Liver (tissue), 9 donors: ENCODE data around the gene DENND1C. TPM values are rescaled to one million over a fixed set of nuclear protein-coding genes. Genes with fewer than 3 reads are reported as not detected.

Experiments
- DNase-seq: peaks from one replicate; pipeline ENCODE4 v3.0.0-alpha.2; 2017; ENCODE audit warnings: low spot score
- H3K27ac ChIP-seq, 2 donors: one replicate each; pipeline ENCODE4 v1.7.0; 2013; ENCODE audit warnings: inconsistent platforms in 2 of 2, low read length in 2 of 2, control low read depth in 1 of 2, low read depth in 1 of 2, mild to moderate bottlenecking in 1 of 2
- H3K27me3 ChIP-seq, 4 donors: one replicate each; pipeline versions ENCODE4 v1.6.1 to v1.7.0; 2013; ENCODE audit warnings: low read length in 3 of 4, inconsistent platforms in 1 of 4, mild to moderate bottlenecking in 1 of 4, moderate library complexity in 1 of 4; ENCODE audit not compliant: control insufficient read depth in 4 of 4, insufficient read depth in 4 of 4
- H3K36me3 ChIP-seq, 4 donors: one replicate each; pipeline versions ENCODE4 v1.6.1 to v1.7.0; 2013; ENCODE audit warnings: low read length in 3 of 4, mild to moderate bottlenecking in 3 of 4, low read depth in 1 of 4, moderate library complexity in 1 of 4; ENCODE audit not compliant: control insufficient read depth in 4 of 4, insufficient read depth in 3 of 4
- H3K4me1 ChIP-seq, 4 donors: one replicate each; pipeline versions ENCODE4 v1.6.1 to v1.7.0; 2013; ENCODE audit warnings: low read length in 3 of 4, mild to moderate bottlenecking in 3 of 4, moderate library complexity in 1 of 4; ENCODE audit not compliant: control insufficient read depth in 4 of 4, insufficient read depth in 4 of 4
- H3K4me3 ChIP-seq, 3 donors: one replicate each; pipeline versions ENCODE4 v1.6.1 to v1.7.0; 2013; ENCODE audit warnings: low read length in 3 of 3, control low read depth in 1 of 3, low read depth in 1 of 3, mild to moderate bottlenecking in 1 of 3
- H3K9ac ChIP-seq, 2 donors: one replicate each; pipeline ENCODE4 v1.7.0; 2013; ENCODE audit warnings: low read length in 2 of 2, mild to moderate bottlenecking in 2 of 2, moderate library complexity in 2 of 2, control low read depth in 1 of 2, low read depth in 1 of 2
- H3K9me3 ChIP-seq, 4 donors: one replicate each; pipeline versions ENCODE4 v1.6.1 to v1.7.0; 2013; ENCODE audit warnings: low read length in 3 of 4; ENCODE audit not compliant: control insufficient read depth in 4 of 4
- ATF3 ChIP-seq: IDR thresholded peaks from 2 replicates; pipeline ENCODE4 v1.6.1; 2016; ENCODE audit warnings: antibody characterized with exemption
- CTCF ChIP-seq: fragments of 150-350 bp; IDR thresholded peaks from 2 replicates; pipeline ENCODE4 v1.5.1; 2017; ENCODE audit warnings: improper control_type of control experiment, low read depth, low read length; ENCODE audit not compliant: missing input control
- EGR1 ChIP-seq, 2 donors: IDR thresholded peaks; 2 replicates each; pipeline ENCODE4 v1.6.1; 2016 to 2018; ENCODE audit warnings: antibody characterized with exemption in 2 of 2, low read depth in 2 of 2
- FOXA1 ChIP-seq: IDR thresholded peaks from 2 replicates; pipeline ENCODE4 v1.6.1; 2016; ENCODE audit warnings: antibody characterized with exemption
- FOXA2 ChIP-seq: IDR thresholded peaks from 2 replicates; pipeline ENCODE4 v1.6.1; 2016; ENCODE audit warnings: antibody characterized with exemption
- GABPA ChIP-seq, 2 donors: IDR thresholded peaks in 1 of 2; conservative IDR thresholded peaks in 1 of 2; 2 replicates each; pipeline ENCODE4 v1.6.1; 2016; ENCODE audit warnings: antibody characterized with exemption in 2 of 2, mild to moderate bottlenecking in 1 of 2, moderate library complexity in 1 of 2
- HNF4A ChIP-seq, 2 donors: conservative IDR thresholded peaks; 2 replicates each; pipeline ENCODE4 v1.6.1; 2016; ENCODE audit warnings: antibody characterized with exemption in 2 of 2, mild to moderate bottlenecking in 2 of 2
- HNF4G ChIP-seq: IDR thresholded peaks from 2 replicates; pipeline ENCODE4 v1.6.1; 2016; ENCODE audit warnings: antibody characterized with exemption
- JUND ChIP-seq, 2 donors: IDR thresholded peaks; 2 replicates each; pipeline ENCODE4 v1.6.1; 2016; ENCODE audit warnings: antibody characterized with exemption in 2 of 2
- NR2F2 ChIP-seq: IDR thresholded peaks from 2 replicates; pipeline ENCODE4 v1.6.1; 2016; ENCODE audit warnings: antibody characterized with exemption
- RAD21 ChIP-seq, 2 donors: IDR thresholded peaks; 2 replicates each; pipeline ENCODE4 v1.6.1; 2016; ENCODE audit warnings: antibody characterized with exemption in 2 of 2, mild to moderate bottlenecking in 2 of 2
- REST ChIP-seq: IDR thresholded peaks from 2 replicates; pipeline ENCODE4 v1.6.1; 2016; ENCODE audit warnings: antibody characterized with exemption, mild to moderate bottlenecking
- RXRA ChIP-seq, 2 donors: IDR thresholded peaks; 2 replicates each; pipeline ENCODE4 v1.6.1; 2017 to 2018; ENCODE audit warnings: antibody characterized with exemption in 2 of 2, mild to moderate bottlenecking in 1 of 2
- SP1 ChIP-seq: IDR thresholded peaks from 2 replicates; pipeline ENCODE4 v1.6.1; 2018; ENCODE audit warnings: antibody characterized with exemption, mild to moderate bottlenecking
- TAF1 ChIP-seq: conservative IDR thresholded peaks from 2 replicates; pipeline ENCODE4 v1.6.1; 2016; ENCODE audit warnings: antibody characterized with exemption, mild to moderate bottlenecking
- YY1 ChIP-seq: IDR thresholded peaks from 2 replicates; pipeline ENCODE4 v1.6.1; 2016; ENCODE audit warnings: antibody characterized with exemption, mild to moderate bottlenecking
- WGBS: extraction: QIAGEN DNeasy Blood & Tissue Kit; methylation state at CpG from one replicate; pipeline ENCODE4 v1.1.7; 2013; 5-methylcytosine and 5-hydroxymethylcytosine counted together
- polyA plus RNA-seq, 2 donors: library from polyadenylated mRNA; stranded (reverse) in 1 of 2; unstranded in 1 of 2; fragments of 200-250 nt in 1 of 2; fragments of >200 nt in 1 of 2; fragmentation: Nextera tagmentation in 1 of 2; extraction: Ambion mirVana in 1 of 2; gene quantifications; one replicate each; pipeline versions ENCODE4 v1.2.1 to v1.2.3, GENCODE V29; 2013 to 2015
- total RNA-seq, 2 donors: library from RNA; depleted of rRNA; stranded (reverse); fragments of >200 nt; gene quantifications; one replicate each; pipeline ENCODE4 v1.2.3, GENCODE V29; 2014
- TF ChIP-seq, protein P1 (sequence below): IDR thresholded peaks from 2 replicates; pipeline ENCODE4 v1.6.1; 2016; ENCODE audit warnings: antibody characterized with exemption
- TF ChIP-seq, protein P2 (sequence below): IDR thresholded peaks from 2 replicates; pipeline ENCODE4 v1.6.1; 2016; ENCODE audit warnings: antibody characterized with exemption
- donor health status: healthy.
- donor health status: healthy.
- donor health status: healthy.
- donor health status: healthy.
- donor health status: healthy.

Gene DENND1C
- total and polyA plus RNA-seq, 4 donors = 0.99 to 1.5 (median 1.2) TPM

- 90% methylated on average over 11 of the region's 11 CpGs for WGBS
- DNase-seq = no peak
- no peaks in the 10 kb centered on the region for H3K36me3 ChIP-seq
- H3K4me1 ChIP-seq = no peaks in the 10 kb centered on the region
- no peaks in the 10 kb centered on the region for H3K9me3 ChIP-seq
- TF ChIP-seq RAD21 (IDR thresholded peaks at IDR 0.05) (no peak), YY1 (no peak), NR2F2 (no peak), RXRA (IDR thresholded peaks at IDR 0.05) (no peak), HNF4G (no peak), FOXA1 (no peak), TAF1 (no peak), SP1 (no peak), HNF4A (conservative IDR thresholded peaks at IDR 0.05) (no peak), FOXA2 (no peak)
- TF ChIP-seq, protein P1, sequence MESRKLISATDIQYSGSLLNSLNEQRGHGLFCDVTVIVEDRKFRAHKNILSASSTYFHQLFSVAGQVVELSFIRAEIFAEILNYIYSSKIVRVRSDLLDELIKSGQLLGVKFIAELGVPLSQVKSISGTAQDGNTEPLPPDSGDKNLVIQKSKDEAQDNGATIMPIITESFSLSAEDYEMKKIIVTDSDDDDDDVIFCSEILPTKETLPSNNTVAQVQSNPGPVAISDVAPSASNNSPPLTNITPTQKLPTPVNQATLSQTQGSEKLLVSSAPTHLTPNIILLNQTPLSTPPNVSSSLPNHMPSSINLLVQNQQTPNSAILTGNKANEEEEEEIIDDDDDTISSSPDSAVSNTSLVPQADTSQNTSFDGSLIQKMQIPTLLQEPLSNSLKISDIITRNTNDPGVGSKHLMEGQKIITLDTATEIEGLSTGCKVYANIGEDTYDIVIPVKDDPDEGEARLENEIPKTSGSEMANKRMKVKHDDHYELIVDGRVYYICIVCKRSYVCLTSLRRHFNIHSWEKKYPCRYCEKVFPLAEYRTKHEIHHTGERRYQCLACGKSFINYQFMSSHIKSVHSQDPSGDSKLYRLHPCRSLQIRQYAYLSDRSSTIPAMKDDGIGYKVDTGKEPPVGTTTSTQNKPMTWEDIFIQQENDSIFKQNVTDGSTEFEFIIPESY = no peak
- TF ChIP-seq, protein P2, sequence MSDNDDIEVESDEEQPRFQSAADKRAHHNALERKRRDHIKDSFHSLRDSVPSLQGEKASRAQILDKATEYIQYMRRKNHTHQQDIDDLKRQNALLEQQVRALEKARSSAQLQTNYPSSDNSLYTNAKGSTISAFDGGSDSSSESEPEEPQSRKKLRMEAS = no peak
- no peaks in the 10 kb centered on the region for H3K27me3 ChIP-seq
- H3K9ac ChIP-seq = no peak overlapping the region
- no peak overlapping the region for H3K27ac ChIP-seq
- H3K4me3 ChIP-seq = no peak overlapping the region
These were observed 48.4 kb downstream of the DENND1C start for GRCh38 chr19:6433165-6433564.

GRCh38 chr19:6431891-6432290 is 49.7 kb downstream of the DENND1C start:
- H3K9ac ChIP-seq = no peak overlapping the region
- H3K4me3 ChIP-seq = no peak overlapping the region
- no peaks in the 10 kb centered on the region for H3K9me3 ChIP-seq
- DNase-seq = no peak
- 90% methylated on average over 11 of the region's 11 CpGs for WGBS
- H3K27ac ChIP-seq = no peak overlapping the region
- no peaks in the 10 kb centered on the region for H3K4me1 ChIP-seq
- H3K27me3 ChIP-seq = no peaks in the 10 kb centered on the region
- no peaks in the 10 kb centered on the region for H3K36me3 ChIP-seq
- TF ChIP-seq HNF4A (conservative IDR thresholded peaks at IDR 0.05) = no peak
- TF ChIP-seq, protein P1 = no peak
- no peak for TF ChIP-seq YY1
- no peak for TF ChIP-seq GABPA (IDR thresholded peaks at IDR 0.05 in 1 of 2, conservative IDR thresholded peaks at IDR 0.05 in 1 of 2)
- no peak for TF ChIP-seq EGR1 (IDR thresholded peaks at IDR 0.05; ENCODE audit: low read depth in 2 of 2)
- TF ChIP-seq FOXA2 = no peak
- no peak for TF ChIP-seq TAF1
- no peak for TF ChIP-seq REST
- TF ChIP-seq FOXA1 = no peak
- TF ChIP-seq RXRA (IDR thresholded peaks at IDR 0.05) = no peak
- no peak for TF ChIP-seq CTCF
- TF ChIP-seq HNF4G = no peak
- TF ChIP-seq, protein P2 = no peak
- TF ChIP-seq JUND (IDR thresholded peaks at IDR 0.05) = no peak
- no peak for TF ChIP-seq ATF3
- TF ChIP-seq SP1 = no peak
- no peak for TF ChIP-seq RAD21 (IDR thresholded peaks at IDR 0.05)
- no peak for TF ChIP-seq NR2F2
